Stimulated activated CD4-positive, alpha-beta T cell treated with anti-CD3 and anti-CD28 coated beads, Interleukin-12 subunit alpha, Interleukin-12 subunit beta, amount 100 ng/mL, for 48 hours (primary cell): ENCODE results near the gene MET.
A peak's percentile ranks its signal among the peaks of the same experiment; 100 is the strongest.
"Not testable (repeated sequence)": the region's sequence is repeated elsewhere in the genome, so short reads cannot be mapped to it uniquely, and the experiment has no call there.

Experiments used
- DNase-seq, 3 donors: peaks; one replicate each; pipeline ENCODE4 v3.0.0-alpha.2; 2020; ENCODE audit warnings: low read depth in 2 of 3, low spot score in 1 of 3

Gene MET

GRCh38 chr7:116671681-116672595, at the start of gene MET:
TSS of gene MET (plus strand) at chr7:116672196. CDS start at chr7:116699085, 26,889 bp downstream.
- peak; percentile 27 to 41 (median 35) for DNase-seq

GRCh38 chr7:116626886-116627285, 45.1 kb upstream of the MET start:
- no peak for DNase-seq

GRCh38 chr7:116629051-116629463, 42.9 kb upstream of the MET start:
- no peak for DNase-seq

- no peak for DNase-seq
Observed at GRCh38 chr7:116630357-116630756, 41.6 kb upstream of the MET start.

GRCh38 chr7:116630932-116631671, 40.9 kb upstream of the MET start:
- no peak for DNase-seq

- DNase-seq, result no peak
Observed at GRCh38 chr7:116631676-116632075, 40.3 kb upstream of the MET start.

GRCh38 chr7:116632384-116632783, 39.6 kb upstream of the MET start:
- no peak for DNase-seq

GRCh38 chr7:116633131-116633988, 38.6 kb upstream of the MET start:
- no peak for DNase-seq

- DNase-seq, result no peak
Observed at GRCh38 chr7:116636997-116637396, 35.0 kb upstream of the MET start.

- DNase-seq, result not testable (repeated sequence)
Observed at GRCh38 chr7:116638592-116638991, 33.4 kb upstream of the MET start.

GRCh38 chr7:116641551-116642153, 30.3 kb upstream of the MET start:
- DNase-seq, result no peak

GRCh38 chr7:116643148-116643547, 28.8 kb upstream of the MET start:
- not testable (repeated sequence) for DNase-seq

GRCh38 chr7:116644628-116645027, 27.4 kb upstream of the MET start:
- DNase-seq, result no peak

GRCh38 chr7:116647290-116647689, 24.7 kb upstream of the MET start:
- no peak for DNase-seq

GRCh38 chr7:116647861-116648260, 24.1 kb upstream of the MET start:
- DNase-seq, result no peak

- DNase-seq, result no peak
Observed at GRCh38 chr7:116650436-116650835, 21.6 kb upstream of the MET start.

GRCh38 chr7:116652793-116653192, 19.2 kb upstream of the MET start:
- no peak for DNase-seq

GRCh38 chr7:116653204-116653603, 18.8 kb upstream of the MET start:
- DNase-seq, result no peak

GRCh38 chr7:116653646-116654045, 18.4 kb upstream of the MET start:
- DNase-seq, result no peak

GRCh38 chr7:116659248-116659647, 12.7 kb upstream of the MET start:
- DNase-seq, result not testable (repeated sequence)

- DNase-seq, result no peak
Observed at GRCh38 chr7:116661865-116662264, 10.1 kb upstream of the MET start.
